OCI-LY3 (cell line): ENCODE results near the gene HKDC1.
"Not testable (repeated sequence)": the region's sequence is repeated elsewhere in the genome, so short reads cannot be mapped to it uniquely, and the experiment has no call there.

Experiments
- H2AFZ ChIP-seq: fragments of 200-600, 300-600 bp; shearing (Covaris generic); 2 replicates; pipeline ENCODE4 v1.6.0; 2014; ENCODE audit warnings: antibody characterized with exemption, low read depth, low read length
- H3K27ac ChIP-seq: fragments of 200-600, 300-600 bp; sonication (generic); 2 replicates; pipeline ENCODE4 v1.5.1; 2014; ENCODE audit warnings: mild to moderate bottlenecking, low read length, moderate library complexity, mixed read lengths
- H3K27me3 ChIP-seq: fragments of 200-600, 300-600 bp; sonication (generic); 2 replicates; pipeline ENCODE4 v1.6.1; 2014; ENCODE audit warnings: low read depth, low read length, mixed read lengths
- H3K36me3 ChIP-seq: fragments of 200-600, 300-600 bp; sonication (generic); replicated peaks from 2 replicates; pipeline ENCODE3; 2014; ENCODE audit warnings: low read depth, low read length, mixed read lengths
- H3K4me1 ChIP-seq: fragments of 300-600, 200-600 bp; sonication (generic); 2 replicates; pipeline ENCODE4 v1.6.1; 2014; ENCODE audit warnings: low read length, mixed read lengths
- H3K4me2 ChIP-seq: fragments of 200-600, 300-600 bp; sonication (generic); 2 replicates; pipeline ENCODE4 v1.6.1; 2014; ENCODE audit warnings: low read length, mixed read lengths
- H3K4me3 ChIP-seq: fragments of 300-600, 200-600 bp; sonication (generic); 2 replicates; pipeline ENCODE4 v1.5.1; 2014; ENCODE audit warnings: antibody characterized with exemption, mild to moderate bottlenecking, low read length, moderate library complexity
- H3K79me2 ChIP-seq: fragments of 300-600, 200-600 bp; shearing (Covaris generic); 2 replicates; pipeline ENCODE4 v1.6.1; 2014; ENCODE audit warnings: mild to moderate bottlenecking, low read length, mixed read lengths
- H3K9ac ChIP-seq: fragments of 300-600, 200-600 bp; shearing (Covaris generic); 2 replicates; pipeline ENCODE4 v1.6.0; 2014; ENCODE audit warnings: mild to moderate bottlenecking, low read length, moderate library complexity
- H3K9me3 ChIP-seq: fragments of 200-600, 300-600 bp; shearing (Covaris generic); 2 replicates; pipeline ENCODE4 v1.6.1; 2014; ENCODE audit warnings: low read length, mixed read lengths; ENCODE audit not compliant: insufficient read depth
- H4K20me1 ChIP-seq: fragments of 200-600, 300-600 bp; sonication (generic); 2 replicates; pipeline ENCODE4 v1.6.1; 2016; ENCODE audit warnings: low read length, mixed read lengths; ENCODE audit not compliant: insufficient read depth
- CTCF ChIP-seq: fragments of 200-600, 300-600 bp; sonication (generic); IDR thresholded peaks from 2 replicates; pipeline ENCODE4 v1.5.1; 2014; ENCODE audit warnings: antibody characterized with exemption, low read length, low read depth
- EZH2phosphoT487 ChIP-seq: fragments of 200-600 bp; shearing (Covaris generic); IDR thresholded peaks from 2 replicates; pipeline ENCODE4 v1.6.1; 2018; ENCODE audit warnings: antibody characterized with exemption, mixed run types, low read depth

The HKDC1 gene

GRCh38 chr10:69220041-69220451 is at the start of gene HKDC1:
HKDC1 (plus strand) TSS chr10:69220332; CDS start chr10:69220436, 104 bp downstream.
- no peak for TF ChIP-seq CTCF
- TF ChIP-seq EZH2phosphoT487 = no peak
- Histone ChIP-seq H3K36me3 (no peaks in the 10 kb centered on the region), H3K79me2 (no peaks in the 10 kb centered on the region), H3K4me3 (no peak within 1 kb of the TSS), H4K20me1 (no peaks in the 10 kb centered on the region), H3K27me3 (no peaks in the 10 kb centered on the region), H3K4me1 (peaks cover 11% of the 10 kb centered on the region), H3K9me3 (no peaks in the 10 kb centered on the region), H3K4me2 (no peak within 1 kb of the TSS), H2AFZ (no peak within 1 kb of the TSS), H3K27ac (no peak within 1 kb of the TSS), H3K9ac (no peak within 1 kb of the TSS)

- no peaks in the 10 kb centered on the region for H3K79me2 ChIP-seq
- no peak overlapping the region for H2AFZ ChIP-seq
- H3K4me2 ChIP-seq = no peak overlapping the region
- no peaks in the 10 kb centered on the region for H4K20me1 ChIP-seq
- H3K36me3 ChIP-seq = no peaks in the 10 kb centered on the region
- H3K9ac ChIP-seq = no peak overlapping the region
- H3K9me3 ChIP-seq = no peaks in the 10 kb centered on the region
- peaks cover 7% of the 10 kb centered on the region for H3K4me1 ChIP-seq
- H3K4me3 ChIP-seq = no peak overlapping the region
- no peak overlapping the region for H3K27ac ChIP-seq
- no peak for TF ChIP-seq EZH2phosphoT487
- TF ChIP-seq CTCF = no peak
- H3K27me3 ChIP-seq = no peaks in the 10 kb centered on the region
Measured at GRCh38 chr10:69172241-69172982, 47.7 kb upstream of the HKDC1 start.

- not testable (repeated sequence) for H4K20me1 ChIP-seq, H3K4me2 ChIP-seq, H2AFZ ChIP-seq, H3K27ac ChIP-seq, H3K4me3 ChIP-seq, H3K27me3 ChIP-seq, H3K9ac ChIP-seq, H3K36me3 ChIP-seq, H3K9me3 ChIP-seq
- Histone ChIP-seq H3K4me1 (peaks cover 13% of the 10 kb centered on the region), H3K79me2 (peaks cover 14% of the 10 kb centered on the region)
Measured at GRCh38 chr10:69175326-69175725, 44.8 kb upstream of the HKDC1 start.

- TF ChIP-seq CTCF = no peak
- TF ChIP-seq EZH2phosphoT487 = no peak
- H3K4me2 ChIP-seq = no peak overlapping the region
- H3K36me3 ChIP-seq = no peaks in the 10 kb centered on the region
- no peak overlapping the region for H3K27ac ChIP-seq
- no peak overlapping the region for H2AFZ ChIP-seq
- peaks cover 20% of the 10 kb centered on the region for H3K4me1 ChIP-seq
- H3K4me3 ChIP-seq = no peak overlapping the region
- H4K20me1 ChIP-seq = no peaks in the 10 kb centered on the region
- no peaks in the 10 kb centered on the region for H3K27me3 ChIP-seq
- H3K79me2 ChIP-seq = peaks cover 29% of the 10 kb centered on the region
- H3K9me3 ChIP-seq = no peaks in the 10 kb centered on the region
- no peak overlapping the region for H3K9ac ChIP-seq
Measured at GRCh38 chr10:69176823-69177222, 43.3 kb upstream of the HKDC1 start.
